H1 (cell line): ENCODE results near the gene NPIPB8. TPM values are rescaled to one million over a fixed set of nuclear protein-coding genes. Genes with fewer than 3 reads are reported as not detected.

ENCODE experiments used
- CBX8 ChIP-seq: fragments of 300-800, 300-1000 bp; sonication (generic); IDR thresholded peaks from 2 replicates; pipeline ENCODE4 v1.7.1; 2016; ENCODE audit warnings: low read depth, low read length, borderline replicate concordance
- CHD7 ChIP-seq: fragments of 300-600 bp; sonication (generic); IDR thresholded peaks from 2 replicates; pipeline ENCODE4 v1.7.1; 2012; ENCODE audit warnings: low read length, moderate library complexity, mild to moderate bottlenecking, inconsistent platforms; ENCODE audit not compliant: insufficient replicate concordance
- polyA plus RNA-seq, 7 experiments: library from polyadenylated mRNA; depleted of rRNA in 3 of 7; stranded (reverse) in 5 of 7; unstranded in 2 of 7; fragments of >200 nt in 5 of 7; fragments of 200-250 nt in 2 of 7; gene quantifications; 1 replicate in 5 of 7; 2 replicates in 1 of 7; 4 replicates in 1 of 7; pipeline versions ENCODE4 v1.2.1 to v1.2.3, GENCODE V29; 2011 to 2013; ENCODE audit warnings: missing spikeins in 2 of 7, mixed read lengths in 2 of 7
- total RNA-seq: library from RNA; stranded (reverse); fragmentation: NEBNext Ultra II Directional; extraction: Animal tissue kit (Norgen Biotek cat#: 25700); gene quantifications from 2 replicates; pipeline ENCODE4 v1.2.1, GENCODE V29; 2021

The NPIPB8 gene
- total and polyA plus RNA-seq, 2 of the 8 experiments (the other 6 are each of a cell fraction or from before 2014, with no cell fraction given) = 0.05 TPM; not detected in 1

- no peak for TF ChIP-seq CHD7
- TF ChIP-seq CBX8 = no peak
Observed at GRCh38 chr16:28589069-28589468, 48.8 kb upstream of the NPIPB8 start (continued).
